Mesodermal cell (in vitro differentiated cells): Measurements from ENCODE around the gene PGC.

Experiments
- H3K27ac ChIP-seq: 2 replicates; pipeline ENCODE4 v1.7.0; 2013; ENCODE audit warnings: mild to moderate bottlenecking, low read depth, low read length, moderate library complexity; ENCODE audit not compliant: severe bottlenecking
- H3K36me3 ChIP-seq: 2 replicates; pipeline ENCODE4 v1.7.1; 2013; ENCODE audit warnings: mild to moderate bottlenecking, low read length, moderate library complexity; ENCODE audit not compliant: control insufficient read depth, insufficient read depth
- H3K4me1 ChIP-seq: one replicate; pipeline ENCODE4 v1.7.1; 2013; ENCODE audit warnings: mild to moderate bottlenecking, low read length; ENCODE audit not compliant: insufficient read depth, control insufficient read depth, poor library complexity, severe bottlenecking
- H3K4me3 ChIP-seq: 2 replicates; pipeline ENCODE4 v1.7.0; 2013; ENCODE audit warnings: low read length, control low read depth, mild to moderate bottlenecking; ENCODE audit not compliant: insufficient read depth, poor library complexity, severe bottlenecking; ENCODE audit errors: extremely low read depth
- H3K9me3 ChIP-seq: 2 replicates; pipeline ENCODE4 v1.7.1; 2013; ENCODE audit warnings: mild to moderate bottlenecking, low read length, moderate library complexity; ENCODE audit not compliant: control insufficient read depth
- WGBS, 2 experiments: methylation state at CpG; one replicate each; pipeline ENCODE4 v1.1.5; 2013; ENCODE audit warnings: missing lambda C conversion rate in 2 of 2; ENCODE audit not compliant: insufficient coverage in 2 of 2; 5-methylcytosine and 5-hydroxymethylcytosine counted together

The PGC gene

DNA sequence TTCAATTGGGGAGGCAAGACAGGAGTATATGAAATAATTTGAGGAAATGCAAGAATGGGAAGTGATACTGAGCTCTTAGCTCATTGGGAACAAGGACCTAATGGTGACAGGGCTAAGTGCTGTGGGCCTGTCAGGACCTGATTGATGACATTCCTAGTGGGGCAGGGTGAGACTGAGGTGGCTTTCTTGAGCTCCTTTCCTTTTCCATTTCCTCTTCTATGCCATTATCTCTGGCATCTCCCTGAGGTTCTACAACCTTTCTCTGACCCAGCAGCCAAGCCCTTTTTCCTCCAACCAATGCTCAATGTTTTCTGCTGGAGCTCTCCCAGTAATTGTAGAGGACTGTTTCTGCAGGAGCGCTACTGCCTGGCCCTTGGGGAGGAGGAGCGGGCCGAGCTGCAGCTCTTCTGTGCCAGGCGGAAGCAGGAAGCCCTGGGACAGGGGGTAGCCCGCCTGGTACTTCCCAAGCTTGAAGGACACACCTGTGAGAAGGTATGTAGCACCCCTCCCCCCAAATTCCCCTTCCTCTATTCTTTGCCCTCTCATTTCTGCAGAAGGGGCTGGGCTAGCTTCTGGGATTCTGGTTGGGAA is 37.5 kb upstream of the PGC start:
- 76 to 100% methylated on average over 3 of the region's 5 CpGs for WGBS, 2 experiments
- H3K27ac ChIP-seq, result no peak overlapping the region
- H3K4me3 ChIP-seq, result no peak overlapping the region
- H3K4me1 ChIP-seq, result peaks cover 12% of the 10 kb centered on the region
- H3K9me3 ChIP-seq, result no peaks in the 10 kb centered on the region
- peaks cover 14% of the 10 kb centered on the region for H3K36me3 ChIP-seq

- 77 to 90% methylated on average over 3 to 4 of the region's 6 CpGs for WGBS, 2 experiments
- H3K4me1 ChIP-seq, result peaks cover 12% of the 10 kb centered on the region
- H3K9me3 ChIP-seq, result no peaks in the 10 kb centered on the region
- H3K36me3 ChIP-seq, result peaks cover 4% of the 10 kb centered on the region
- no peak overlapping the region for H3K27ac ChIP-seq
- H3K4me3 ChIP-seq, result no peak overlapping the region
Measured at GRCh38 chr6:41783106-41783780, 36.0 kb upstream of the PGC start.

GRCh38 chr6:41781366-41781730 is 34.2 kb upstream of the PGC start:
- H3K27ac ChIP-seq, result no peak overlapping the region
- WGBS, 2 experiments, result 83% methylated on average over 1 of the region's 3 CpGs; no CpG with 5 or more reads in 1 of the 2 experiments
- peak overlapping the region; percentile 66 for H3K4me3 ChIP-seq
- peaks cover 16% of the 10 kb centered on the region for H3K36me3 ChIP-seq
- peaks cover 12% of the 10 kb centered on the region for H3K4me1 ChIP-seq
- no peaks in the 10 kb centered on the region for H3K9me3 ChIP-seq

GRCh38 chr6:41780551-41781365 is 33.6 kb upstream of the PGC start, which contains the start of gene PRICKLE4:
PRICKLE4 (plus strand) TSS chr6:41780782; CDS start chr6:41783474, 2,692 bp downstream.
- WGBS, 2 experiments, result 0 to 1% methylated on average over 22 to 30 of the region's 36 CpGs

GRCh38 chr6:41779788-41780550 is 32.8 kb upstream of the PGC start, which contains the start of gene FRS3:
FRS3 (minus strand) TSS chr6:41779900; CDS start chr6:41776987, 2,913 bp downstream.
- H3K27ac ChIP-seq, result peak within 1 kb of the TSS; percentile 29
- H3K9me3 ChIP-seq, result no peaks in the 10 kb centered on the region
- peaks cover 8% of the 10 kb centered on the region for H3K4me1 ChIP-seq
- H3K4me3 ChIP-seq, result peak within 1 kb of the TSS; percentile 66
- peaks cover 19% of the 10 kb centered on the region for H3K36me3 ChIP-seq
- WGBS, 2 experiments, result 0% methylated on average over 67 to 73 of the region's 73 CpGs

More at GRCh38 chr6:41780551-41781365, 33.6 kb upstream of the PGC start, which contains the start of gene PRICKLE4:
- H3K27ac ChIP-seq, result peak within 1 kb of the TSS; percentile 29
- H3K4me3 ChIP-seq, result peak within 1 kb of the TSS; percentile 66
- no peaks in the 10 kb centered on the region for H3K9me3 ChIP-seq
- peaks cover 10% of the 10 kb centered on the region for H3K4me1 ChIP-seq
- H3K36me3 ChIP-seq, result peaks cover 16% of the 10 kb centered on the region

- peak overlapping the region; percentile 66 for H3K4me3 ChIP-seq
- H3K4me1 ChIP-seq, result peaks cover 8% of the 10 kb centered on the region
- peaks cover 25% of the 10 kb centered on the region for H3K36me3 ChIP-seq
- H3K27ac ChIP-seq, result no peak overlapping the region
- H3K9me3 ChIP-seq, result no peaks in the 10 kb centered on the region
- WGBS, 2 experiments, result 1 to 2% methylated on average over 11 to 14 of the region's 16 CpGs
Measured at GRCh38 chr6:41779336-41779735, 32.1 kb upstream of the PGC start.

DNA sequence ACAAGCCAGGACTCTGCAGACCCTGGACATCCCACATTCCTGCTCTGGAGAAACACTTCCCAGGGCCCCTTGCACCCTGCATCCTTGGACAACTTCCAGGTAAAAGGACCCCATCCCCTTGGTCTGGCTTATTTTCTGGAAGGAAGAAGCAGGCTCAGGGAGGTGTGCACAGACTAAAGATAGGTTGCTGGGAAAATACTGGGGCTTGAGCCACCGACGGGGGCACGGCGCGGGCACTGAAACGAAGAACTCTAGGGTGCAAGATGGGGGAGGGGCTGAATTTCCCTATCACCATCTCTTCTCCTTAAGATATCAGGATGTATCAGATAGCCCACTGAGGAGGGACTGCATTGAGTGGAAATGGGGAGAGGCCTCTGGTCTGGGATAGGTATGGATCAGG is 31.7 kb upstream of the PGC start:
- H3K4me3 ChIP-seq, result peak overlapping the region; percentile 66

GRCh38 chr6:41777551-41778285 is 30.5 kb upstream of the PGC start:
- WGBS, 2 experiments, result 83 to 94% methylated on average over 3 to 5 of the region's 5 CpGs
- H3K4me3 ChIP-seq, result no peak overlapping the region
- no peaks in the 10 kb centered on the region for H3K9me3 ChIP-seq
- peaks cover 30% of the 10 kb centered on the region for H3K36me3 ChIP-seq
- H3K27ac ChIP-seq, result no peak overlapping the region
- H3K4me1 ChIP-seq, result peaks cover 8% of the 10 kb centered on the region

More for the DNA sequence above, 31.7 kb upstream of the PGC start:
- WGBS, 2 experiments, result no CpG with 5 or more reads among the region's 6 CpGs
- Histone ChIP-seq H3K9me3 (no peaks in the 10 kb centered on the region), H3K36me3 (peaks cover 28% of the 10 kb centered on the region), H3K27ac (no peak overlapping the region), H3K4me1 (peaks cover 8% of the 10 kb centered on the region)

GRCh38 chr6:41775293-41775882 is 28.2 kb upstream of the PGC start:
- WGBS, 2 experiments, result 97 to 100% methylated on average over 3 to 6 of the region's 13 CpGs

More at GRCh38 chr6:41775293-41775882, 28.2 kb upstream of the PGC start:
- H3K4me1 ChIP-seq, result no peaks in the 10 kb centered on the region
- H3K36me3 ChIP-seq, result peaks cover 49% of the 10 kb centered on the region
- no peaks in the 10 kb centered on the region for H3K9me3 ChIP-seq
- H3K4me3 ChIP-seq, result no peak overlapping the region
- no peak overlapping the region for H3K27ac ChIP-seq
